Astrocyte (in vitro differentiated cells and primary cell): Measurements from ENCODE around the gene LAP3.

Source experiments
- EZH2 ChIP-seq: IDR thresholded peaks from 2 replicates; pipeline ENCODE4 v1.6.1; 2012; ENCODE audit warnings: mild to moderate bottlenecking, low read length, inconsistent platforms; ENCODE audit not compliant: insufficient read depth
- TF ChIP-seq, protein P1 (sequence below): IDR thresholded peaks from 2 replicates; pipeline ENCODE4 v1.5.1; 2011; ENCODE audit warnings: low read depth, mild to moderate bottlenecking, inconsistent platforms, low read length, moderate library complexity; ENCODE audit not compliant: insufficient read depth

DNA sequence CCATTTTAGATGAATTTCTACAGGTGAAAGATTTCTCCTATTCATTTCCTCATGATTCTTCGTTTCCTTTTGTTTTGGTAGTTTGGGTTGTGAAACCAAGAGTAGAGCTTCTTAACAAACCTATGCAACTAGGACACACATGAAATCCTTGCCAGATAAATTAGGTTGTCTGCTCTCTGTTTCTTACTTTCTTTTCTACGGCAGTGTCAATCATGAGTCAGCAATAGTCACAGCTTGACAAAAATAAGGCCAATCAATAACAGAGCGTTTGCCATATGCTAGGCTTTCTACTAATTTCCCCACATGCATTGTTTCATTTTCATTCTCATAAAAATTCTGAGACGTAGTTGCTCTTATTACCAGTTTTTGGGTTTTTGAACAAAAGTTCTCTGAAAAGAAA is 41.8 kb upstream of the LAP3 start:
- TF ChIP-seq, protein P1, sequence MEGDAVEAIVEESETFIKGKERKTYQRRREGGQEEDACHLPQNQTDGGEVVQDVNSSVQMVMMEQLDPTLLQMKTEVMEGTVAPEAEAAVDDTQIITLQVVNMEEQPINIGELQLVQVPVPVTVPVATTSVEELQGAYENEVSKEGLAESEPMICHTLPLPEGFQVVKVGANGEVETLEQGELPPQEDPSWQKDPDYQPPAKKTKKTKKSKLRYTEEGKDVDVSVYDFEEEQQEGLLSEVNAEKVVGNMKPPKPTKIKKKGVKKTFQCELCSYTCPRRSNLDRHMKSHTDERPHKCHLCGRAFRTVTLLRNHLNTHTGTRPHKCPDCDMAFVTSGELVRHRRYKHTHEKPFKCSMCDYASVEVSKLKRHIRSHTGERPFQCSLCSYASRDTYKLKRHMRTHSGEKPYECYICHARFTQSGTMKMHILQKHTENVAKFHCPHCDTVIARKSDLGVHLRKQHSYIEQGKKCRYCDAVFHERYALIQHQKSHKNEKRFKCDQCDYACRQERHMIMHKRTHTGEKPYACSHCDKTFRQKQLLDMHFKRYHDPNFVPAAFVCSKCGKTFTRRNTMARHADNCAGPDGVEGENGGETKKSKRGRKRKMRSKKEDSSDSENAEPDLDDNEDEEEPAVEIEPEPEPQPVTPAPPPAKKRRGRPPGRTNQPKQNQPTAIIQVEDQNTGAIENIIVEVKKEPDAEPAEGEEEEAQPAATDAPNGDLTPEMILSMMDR = no peak
- TF ChIP-seq EZH2 = no peak
